C4-2B (cell line): Measurements from ENCODE around the gene GMPS.
"Not testable (repeated sequence)": the region's sequence is repeated elsewhere in the genome, so short reads cannot be mapped to it uniquely, and the experiment has no call there.

Source experiments
- H3K27ac ChIP-seq: fragments of 450-650 bp; 2 replicates; pipeline ENCODE4 v1.5.1; 2017
- ZFX ChIP-seq: fragments of 450-650 bp; IDR thresholded peaks from 2 replicates; pipeline ENCODE4 v1.6.1; 2017
- TF ChIP-seq, protein P1 (sequence below): fragments of 450-650 bp; conservative IDR thresholded peaks from 2 replicates; pipeline ENCODE4 v1.5.1; 2017; ENCODE audit warnings: mild to moderate bottlenecking

GMPS gene

DNA sequence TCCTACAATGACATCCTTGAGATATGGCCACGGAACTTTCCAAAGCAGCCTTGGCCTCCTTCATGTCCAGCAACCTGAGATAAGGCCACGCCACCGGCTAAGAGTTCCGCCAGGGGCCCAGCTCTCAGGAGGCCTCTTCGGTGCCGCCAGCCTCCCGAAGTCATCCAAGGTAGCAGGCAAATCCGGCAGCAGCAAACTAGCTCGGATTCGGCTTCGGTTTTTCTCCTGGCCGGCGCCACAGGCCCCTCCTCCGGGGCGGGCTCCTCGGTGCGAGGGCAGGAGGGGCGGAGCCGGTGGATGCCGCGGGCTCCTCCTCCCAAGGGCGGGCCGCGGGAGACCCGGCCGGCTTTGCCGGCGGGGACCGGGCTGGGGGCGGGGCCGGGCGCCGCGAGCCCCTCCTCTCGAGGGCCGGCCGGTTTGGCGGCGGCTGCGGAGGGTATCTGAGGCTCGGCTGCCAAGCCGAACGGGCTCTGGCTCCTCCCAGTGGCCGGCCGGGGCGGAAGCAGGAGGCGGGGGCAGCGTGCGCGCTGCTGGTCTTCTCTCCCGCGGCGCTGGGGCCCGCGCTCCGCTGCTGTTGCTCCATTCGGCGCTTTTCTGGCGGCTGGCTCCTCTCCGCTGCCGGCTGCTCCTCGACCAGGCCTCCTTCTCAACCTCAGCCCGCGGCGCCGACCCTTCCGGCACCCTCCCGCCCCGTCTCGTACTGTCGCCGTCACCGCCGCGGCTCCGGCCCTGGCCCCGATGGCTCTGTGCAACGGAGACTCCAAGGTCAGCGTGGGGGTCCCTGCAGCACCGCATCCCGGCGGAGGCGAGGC, at the start of gene GMPS:
Gene GMPS, plus strand, starts transcription at position 518 of the 812 bp plus-strand sequence. Its CDS starts 221 bp downstream, at position 739.
- TF ChIP-seq ZFX, result no peak
- TF ChIP-seq, protein P1, sequence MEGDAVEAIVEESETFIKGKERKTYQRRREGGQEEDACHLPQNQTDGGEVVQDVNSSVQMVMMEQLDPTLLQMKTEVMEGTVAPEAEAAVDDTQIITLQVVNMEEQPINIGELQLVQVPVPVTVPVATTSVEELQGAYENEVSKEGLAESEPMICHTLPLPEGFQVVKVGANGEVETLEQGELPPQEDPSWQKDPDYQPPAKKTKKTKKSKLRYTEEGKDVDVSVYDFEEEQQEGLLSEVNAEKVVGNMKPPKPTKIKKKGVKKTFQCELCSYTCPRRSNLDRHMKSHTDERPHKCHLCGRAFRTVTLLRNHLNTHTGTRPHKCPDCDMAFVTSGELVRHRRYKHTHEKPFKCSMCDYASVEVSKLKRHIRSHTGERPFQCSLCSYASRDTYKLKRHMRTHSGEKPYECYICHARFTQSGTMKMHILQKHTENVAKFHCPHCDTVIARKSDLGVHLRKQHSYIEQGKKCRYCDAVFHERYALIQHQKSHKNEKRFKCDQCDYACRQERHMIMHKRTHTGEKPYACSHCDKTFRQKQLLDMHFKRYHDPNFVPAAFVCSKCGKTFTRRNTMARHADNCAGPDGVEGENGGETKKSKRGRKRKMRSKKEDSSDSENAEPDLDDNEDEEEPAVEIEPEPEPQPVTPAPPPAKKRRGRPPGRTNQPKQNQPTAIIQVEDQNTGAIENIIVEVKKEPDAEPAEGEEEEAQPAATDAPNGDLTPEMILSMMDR, result peak; percentile 58
- H3K27ac ChIP-seq, result peak within 1 kb of the TSS; percentile 100

- not testable (repeated sequence) for H3K27ac ChIP-seq
Observed at GRCh38 chr3:155828490-155829098, 41.9 kb upstream of the GMPS start.

- TF ChIP-seq ZFX, result no peak
- TF ChIP-seq, protein P1, result no peak
- no peak overlapping the region for H3K27ac ChIP-seq
Observed at GRCh38 chr3:155835341-155836071, 34.9 kb upstream of the GMPS start.

DNA sequence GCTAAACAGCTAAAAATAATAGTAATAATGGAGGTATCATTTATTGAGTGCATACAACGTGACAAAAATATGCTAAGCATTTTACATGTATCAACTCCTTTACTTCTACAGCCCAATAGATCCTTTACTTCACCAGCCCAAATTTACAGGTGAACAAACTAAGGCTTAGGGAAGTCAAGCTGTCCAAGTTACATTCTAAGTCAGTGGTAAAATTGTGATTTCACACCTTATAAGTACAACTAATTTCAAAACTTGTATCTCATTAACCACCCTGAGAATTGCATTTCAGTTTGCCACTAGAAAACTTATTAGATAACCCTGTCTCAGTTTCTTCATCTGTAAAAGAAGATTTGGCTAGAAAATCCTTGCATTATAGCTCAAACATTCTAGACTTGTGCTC, 26.9 kb upstream of the GMPS start:
- TF ChIP-seq ZFX, result no peak
- H3K27ac ChIP-seq, result no peak overlapping the region

- H3K27ac ChIP-seq, result no peak overlapping the region
- TF ChIP-seq, protein P1, result no peak
- TF ChIP-seq ZFX, result no peak
Observed at GRCh38 chr3:155846119-155846518, 24.3 kb upstream of the GMPS start.

- TF ChIP-seq ZFX, result no peak
- TF ChIP-seq, protein P1, result no peak
- H3K27ac ChIP-seq, result no peak overlapping the region
Observed at GRCh38 chr3:155847993-155848392, 22.5 kb upstream of the GMPS start.

- H3K27ac ChIP-seq, result not testable (repeated sequence)
Observed at GRCh38 chr3:155849404-155849803, 21.0 kb upstream of the GMPS start.

DNA sequence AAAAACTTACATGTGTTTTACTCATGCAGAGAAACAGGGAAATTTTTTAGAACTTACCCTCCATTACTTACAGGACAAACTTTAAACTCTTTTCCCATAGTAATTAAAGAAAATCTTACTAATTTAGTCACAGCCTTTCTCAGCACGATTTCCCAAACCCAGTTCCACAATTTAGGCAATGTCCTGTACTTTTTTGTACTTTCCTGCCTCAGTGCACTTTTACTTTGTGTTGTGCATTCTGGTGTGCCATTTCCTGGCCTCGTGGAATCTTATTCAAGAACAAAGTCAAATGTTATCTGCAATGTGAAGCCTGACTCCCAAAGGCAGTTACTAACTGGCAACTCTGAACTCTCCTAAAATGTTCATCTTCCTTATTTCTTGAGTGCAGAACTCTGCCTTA, 18.1 kb upstream of the GMPS start:
- no peak overlapping the region for H3K27ac ChIP-seq
- no peak for TF ChIP-seq ZFX
- TF ChIP-seq, protein P1, result no peak
